PC-9 (cell line): ENCODE measurements around the gene SLC24A4. TPM values are rescaled to one million over a fixed set of nuclear protein-coding genes. Genes with fewer than 3 reads are reported as not detected.

Experiments
- BruUV-seq: library from RNA; stranded (reverse); fragments of 400-500 nt; replicated peaks from 2 replicates; lab custom pipeline; 2021; lab: Mats Ljungman, UMichigan
- CTCF ChIA-PET: fragments of 300-600 bp; sonication (Branson Sonifier 250); formaldehyde crosslinking; loops from one replicate; lab custom pipeline; 2022; ENCODE audit warnings: antibody characterized with exemption; lab: Charles Lee
- POLR2A ChIA-PET: fragments of 300-600 bp; sonication (Branson Sonifier 250); formaldehyde crosslinking; loops from one replicate; lab custom pipeline; 2022; ENCODE audit warnings: antibody characterized with exemption; ENCODE audit not compliant: unreplicated experiment; lab: Charles Lee
- DNase-seq, 2 experiments: peaks; one replicate each; pipeline versions ENCODE4 v3.0.0 to v3.0.0-alpha.2; 2015 to 2022; ENCODE audit warnings: mixed read lengths in 1 of 2
- H2AFZ ChIP-seq: fragments of 200-600 bp; sonication (generic); 2 replicates; pipeline ENCODE4 v1.8.1; 2017; ENCODE audit warnings: antibody characterized with exemption
- H3F3A ChIP-seq: fragments of 200-600 bp; sonication (generic); 2 replicates; pipeline ENCODE4 v1.8.1; 2017; ENCODE audit warnings: antibody characterized with exemption, mild to moderate bottlenecking, low read depth; ENCODE audit not compliant: insufficient read depth
- H3K27ac ChIP-seq: fragments of 200-600 bp; sonication (generic); 2 replicates; pipeline ENCODE4 v1.6.1; 2016; ENCODE audit warnings: mixed run types
- H3K27me3 ChIP-seq: fragments of 200-600 bp; sonication (generic); 2 replicates; pipeline ENCODE4 v1.6.1; 2016; ENCODE audit warnings: low read depth, mixed run types; ENCODE audit not compliant: insufficient read depth
- H3K36me3 ChIP-seq: fragments of 200-600 bp; sonication (generic); 2 replicates; pipeline ENCODE4 v1.6.1; 2016; ENCODE audit warnings: low read depth, mixed run types
- H3K4me1 ChIP-seq: fragments of 200-600 bp; sonication (generic); replicated peaks from 2 replicates; pipeline ENCODE4 v1.6.1; 2016; ENCODE audit warnings: mixed run types; ENCODE audit not compliant: insufficient read depth
- H3K4me2 ChIP-seq: fragments of 200-600 bp; sonication (generic); 2 replicates; pipeline ENCODE4 v1.6.1; 2017; ENCODE audit warnings: mixed run types
- H3K4me3 ChIP-seq: fragments of 200-600 bp; sonication (generic); 2 replicates; pipeline ENCODE4 v1.6.1; 2016; ENCODE audit warnings: mixed run types
- H3K79me2 ChIP-seq: fragments of 200-600 bp; sonication (generic); 2 replicates; pipeline ENCODE4 v1.6.1; 2017; ENCODE audit warnings: low read depth, mixed run types
- H3K9me2 ChIP-seq: fragments of 200-600 bp; sonication (generic); 2 replicates; pipeline ENCODE4 v1.8.1; 2017; ENCODE audit warnings: mild to moderate bottlenecking; ENCODE audit not compliant: insufficient read depth
- H3K9me3 ChIP-seq: fragments of 200-600 bp; sonication (generic); 2 replicates; pipeline ENCODE4 v1.8.1; 2016; ENCODE audit warnings: low read depth; ENCODE audit not compliant: insufficient read depth
- H4K20me1 ChIP-seq: fragments of 200-600 bp; sonication (generic); 2 replicates; pipeline ENCODE4 v1.8.1; 2017; ENCODE audit not compliant: insufficient read depth
- EZH2 ChIP-seq: fragments of 200-600 bp; sonication (generic); IDR thresholded peaks from 2 replicates; pipeline ENCODE4 v1.8.0; 2017; ENCODE audit warnings: antibody characterized with exemption, low read depth
- intact Hi-C: fragments of 100-400 bp; cut with micrococcal nuclease; formaldehyde crosslinking; loops from one replicate; pipeline ENCODE4 v1.10.0; 2022; ENCODE audit not compliant: unreplicated experiment
- total RNA-seq: library from RNA; stranded (reverse); gene quantifications from 2 replicates; pipeline ENCODE4 v1.2.3, GENCODE V29; 2021
- TF ChIP-seq, protein P1 (sequence below): fragments of 200-600 bp; sonication (generic); conservative IDR thresholded peaks from 2 replicates; pipeline ENCODE4 v1.6.1; 2017; ENCODE audit warnings: mixed run types, antibody characterized with exemption, mild to moderate bottlenecking, moderate library complexity

Gene SLC24A4
- total RNA-seq, 1 experiment from 2014 or later, result not detected

DNA sequence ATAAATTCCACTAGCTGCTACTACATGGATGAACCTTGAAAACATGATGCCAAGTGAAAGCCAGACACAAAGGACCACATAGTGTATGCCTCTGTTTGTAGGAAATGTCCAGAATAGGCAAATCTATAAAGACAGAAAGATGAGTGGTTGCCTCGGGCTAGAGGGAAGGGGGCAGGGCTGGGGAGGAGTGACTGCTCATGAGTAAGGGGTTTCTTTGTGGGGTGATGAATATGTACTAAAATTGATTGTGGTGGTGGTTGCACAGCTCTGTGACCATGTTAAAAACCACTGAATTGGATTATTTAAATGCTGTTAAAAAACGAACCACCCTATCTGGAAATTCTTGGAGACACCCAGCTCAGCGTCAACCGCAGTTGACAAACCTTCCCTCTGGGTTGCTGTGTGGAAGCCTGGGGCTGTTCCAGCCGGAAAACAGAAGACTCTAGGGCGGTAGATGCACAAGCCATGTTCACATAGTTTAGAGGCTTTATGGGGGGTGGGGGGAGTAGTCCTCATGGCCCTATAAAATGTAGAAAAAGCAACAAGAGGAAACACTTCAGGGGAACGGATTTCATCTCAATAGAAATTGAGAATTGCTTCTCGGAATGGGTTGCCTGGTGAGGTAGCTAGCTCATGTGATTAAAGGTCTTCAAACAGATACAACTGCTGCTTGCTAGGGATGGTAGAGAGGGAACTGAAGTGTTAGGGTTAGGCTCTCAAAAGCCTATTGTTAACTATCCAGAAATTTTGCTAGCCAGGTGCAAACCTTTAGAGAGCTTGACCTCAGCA, 220.0 kb downstream of the SLC24A4 start:
- BruUV-seq, result no TSS peak
- Histone ChIP-seq H3K4me1 (peaks cover 30% of the 10 kb centered on the region), H3K27ac (no peak overlapping the region), H2AFZ (no peak overlapping the region), H4K20me1 (no peaks in the 10 kb centered on the region; the same call in 1 of the 2 replicates), H3K27me3 (no peaks in the 10 kb centered on the region), H3K4me2 (no peak overlapping the region), H3F3A (peaks cover 26% of the 10 kb centered on the region), H3K9me2 (no peaks in the 10 kb centered on the region), H3K36me3 (peaks cover 4% of the 10 kb centered on the region; the same call in 1 of the 2 replicates), H3K4me3 (no peak overlapping the region), H3K79me2 (peaks cover 72% of the 10 kb centered on the region), H3K9me3 (no peaks in the 10 kb centered on the region)
- TF ChIP-seq, protein P1, sequence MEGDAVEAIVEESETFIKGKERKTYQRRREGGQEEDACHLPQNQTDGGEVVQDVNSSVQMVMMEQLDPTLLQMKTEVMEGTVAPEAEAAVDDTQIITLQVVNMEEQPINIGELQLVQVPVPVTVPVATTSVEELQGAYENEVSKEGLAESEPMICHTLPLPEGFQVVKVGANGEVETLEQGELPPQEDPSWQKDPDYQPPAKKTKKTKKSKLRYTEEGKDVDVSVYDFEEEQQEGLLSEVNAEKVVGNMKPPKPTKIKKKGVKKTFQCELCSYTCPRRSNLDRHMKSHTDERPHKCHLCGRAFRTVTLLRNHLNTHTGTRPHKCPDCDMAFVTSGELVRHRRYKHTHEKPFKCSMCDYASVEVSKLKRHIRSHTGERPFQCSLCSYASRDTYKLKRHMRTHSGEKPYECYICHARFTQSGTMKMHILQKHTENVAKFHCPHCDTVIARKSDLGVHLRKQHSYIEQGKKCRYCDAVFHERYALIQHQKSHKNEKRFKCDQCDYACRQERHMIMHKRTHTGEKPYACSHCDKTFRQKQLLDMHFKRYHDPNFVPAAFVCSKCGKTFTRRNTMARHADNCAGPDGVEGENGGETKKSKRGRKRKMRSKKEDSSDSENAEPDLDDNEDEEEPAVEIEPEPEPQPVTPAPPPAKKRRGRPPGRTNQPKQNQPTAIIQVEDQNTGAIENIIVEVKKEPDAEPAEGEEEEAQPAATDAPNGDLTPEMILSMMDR, result no peak
- TF ChIP-seq EZH2, result no peak
- intact Hi-C loops, result no loop called here
- POLR2A ChIA-PET, result no interaction called here
- CTCF ChIA-PET, result no interaction called here
- no peak for DNase-seq

DNA sequence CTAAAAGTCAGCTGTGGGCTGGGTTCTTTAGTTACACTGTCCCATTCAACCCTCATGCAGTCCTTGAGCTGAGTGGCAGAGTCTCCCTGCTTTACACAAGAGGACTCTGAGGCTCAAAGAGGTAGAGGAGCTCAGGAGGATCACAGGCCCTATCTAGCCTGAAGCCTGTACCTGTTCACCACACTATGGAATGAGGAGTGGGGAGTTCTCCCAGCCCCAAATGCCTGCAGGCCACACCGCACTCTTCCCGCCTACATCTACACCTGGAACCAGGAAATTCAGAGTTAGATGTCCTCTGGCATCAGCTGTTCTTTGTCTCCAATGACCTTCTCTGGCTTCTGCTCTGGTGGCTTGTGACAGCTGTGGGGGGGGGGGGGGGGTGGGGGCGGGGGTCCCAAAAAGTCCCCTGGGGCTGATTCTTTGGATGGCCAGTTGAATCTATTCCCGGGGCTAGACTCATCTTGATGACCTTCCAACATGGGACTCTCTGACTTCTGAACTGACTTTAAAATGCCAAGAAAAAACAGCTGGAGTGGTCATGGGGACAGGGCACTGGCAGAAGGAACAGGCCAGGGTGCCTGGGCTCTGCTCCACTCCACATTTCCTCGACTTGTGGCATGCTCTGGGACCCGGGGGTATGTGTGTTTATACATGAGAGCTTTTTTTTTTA, 221.2 kb downstream of the SLC24A4 start:
- no peaks in the 10 kb centered on the region for H3K27me3 ChIP-seq
- H3K4me3 ChIP-seq, result no peak overlapping the region
- H3K4me2 ChIP-seq, result peak overlapping the region; percentile 32; the same call in 1 of the 2 replicates
- no peaks in the 10 kb centered on the region for H4K20me1 ChIP-seq
- H3F3A ChIP-seq, result peaks cover 26% of the 10 kb centered on the region
- H3K36me3 ChIP-seq, result peaks cover 4% of the 10 kb centered on the region; the same call in 1 of the 2 replicates
- DNase-seq, result peak; percentile 50 to 68
- intact Hi-C loops, result no loop called here
- H2AFZ ChIP-seq, result no peak overlapping the region
- TF ChIP-seq EZH2, result no peak
- H3K4me1 ChIP-seq, result peaks cover 26% of the 10 kb centered on the region
- ChIA-PET CTCF (interaction anchor here (0.6 to 1.2 kb wide), 2 partner anchors 22 to 55 kb away, joined by 4 to 8 read pairs; no protein-coding TSS in a partner anchor), POLR2A (no interaction called here)
- H3K9me3 ChIP-seq, result no peaks in the 10 kb centered on the region
- peaks cover 60% of the 10 kb centered on the region for H3K79me2 ChIP-seq
- no peaks in the 10 kb centered on the region for H3K9me2 ChIP-seq
- no TSS peak for BruUV-seq
- peak overlapping the region; percentile 35; the same call in 1 of the 2 replicates for H3K27ac ChIP-seq

DNA sequence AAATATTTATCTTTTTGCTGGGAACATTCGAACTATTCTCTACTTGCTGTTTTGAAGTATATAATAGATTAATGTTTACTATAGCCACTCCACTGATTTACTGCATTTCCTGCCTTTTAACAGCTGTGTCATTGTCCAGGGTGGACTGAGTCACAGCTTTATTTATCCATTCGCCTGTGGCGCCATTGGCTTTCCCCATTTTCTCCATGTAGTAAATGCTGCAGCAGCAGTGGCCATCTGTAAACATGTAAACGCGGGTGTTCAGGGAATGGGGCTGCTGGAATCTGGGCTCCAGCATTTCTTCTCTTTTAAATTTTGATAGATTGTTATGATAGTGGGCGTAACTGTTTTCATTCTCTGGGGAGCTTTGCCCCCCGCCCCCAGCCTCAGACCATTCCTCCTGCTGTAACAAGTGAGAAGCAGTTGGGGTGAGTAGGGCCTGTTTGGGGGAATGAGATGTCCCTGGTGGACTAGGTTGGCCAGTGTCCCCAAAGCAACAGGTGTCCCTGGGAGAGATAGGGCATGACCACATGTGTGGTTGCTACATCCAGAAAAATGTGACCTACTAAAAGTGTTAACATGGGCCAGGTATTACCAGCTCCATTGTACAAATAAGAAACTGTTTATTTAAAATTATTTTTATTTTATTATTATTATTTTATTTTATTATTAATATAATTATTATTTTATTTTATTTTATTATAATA, 223.5 kb downstream of the SLC24A4 start:
- Histone ChIP-seq H3K27ac (0 out of 2 replicates have a peak overlapping the region, but pooled peaks have one; percentile 39), H3K4me1 (peaks cover 5% of the 10 kb centered on the region), H3K4me2 (no peak overlapping the region), H3F3A (peaks cover 12% of the 10 kb centered on the region; the same call in 1 of the 2 replicates), H3K9me3 (no peaks in the 10 kb centered on the region), H2AFZ (no peak overlapping the region), H3K9me2 (no peaks in the 10 kb centered on the region), H3K79me2 (peaks cover 39% of the 10 kb centered on the region), H4K20me1 (no peaks in the 10 kb centered on the region), H3K4me3 (no peak overlapping the region), H3K36me3 (peaks cover 4% of the 10 kb centered on the region; the same call in 1 of the 2 replicates), H3K27me3 (no peaks in the 10 kb centered on the region)
- ChIA-PET POLR2A (no interaction called here), CTCF (no interaction called here)
- BruUV-seq, result no TSS peak
- DNase-seq, result no peak
- TF ChIP-seq EZH2, result no peak
- TF ChIP-seq, protein P1, result no peak
- intact Hi-C loops, result no loop called here
